ENCODE data around the gene ARHGEF4.

Gene ARHGEF4

DNA sequence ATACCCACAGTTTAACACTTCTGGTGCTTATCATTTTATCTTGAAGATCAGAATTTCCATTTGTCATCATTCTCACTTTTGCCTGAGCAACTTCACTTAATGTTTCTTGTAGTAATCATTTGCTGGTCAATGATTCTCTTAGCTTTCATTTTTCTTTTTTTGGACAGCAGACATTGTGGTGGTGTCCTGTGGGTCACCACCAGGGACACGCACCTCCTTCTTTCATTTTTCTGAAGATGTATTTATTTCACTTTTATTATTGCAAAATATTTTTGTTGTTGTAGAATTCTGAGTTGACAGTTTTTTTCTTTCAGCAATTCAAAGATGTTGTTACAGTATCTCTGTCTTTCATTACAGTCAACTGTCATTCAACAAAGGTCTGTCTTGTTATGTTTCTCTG, 172.3 kb downstream of the ARHGEF4 start:
- CTCF ChIA-PET = no interaction called here
- POLR2A ChIA-PET = no interaction called here
- DNase-seq (ENCODE audit: extremely low spot score) = no peak
- TF ChIP-seq, protein P1, sequence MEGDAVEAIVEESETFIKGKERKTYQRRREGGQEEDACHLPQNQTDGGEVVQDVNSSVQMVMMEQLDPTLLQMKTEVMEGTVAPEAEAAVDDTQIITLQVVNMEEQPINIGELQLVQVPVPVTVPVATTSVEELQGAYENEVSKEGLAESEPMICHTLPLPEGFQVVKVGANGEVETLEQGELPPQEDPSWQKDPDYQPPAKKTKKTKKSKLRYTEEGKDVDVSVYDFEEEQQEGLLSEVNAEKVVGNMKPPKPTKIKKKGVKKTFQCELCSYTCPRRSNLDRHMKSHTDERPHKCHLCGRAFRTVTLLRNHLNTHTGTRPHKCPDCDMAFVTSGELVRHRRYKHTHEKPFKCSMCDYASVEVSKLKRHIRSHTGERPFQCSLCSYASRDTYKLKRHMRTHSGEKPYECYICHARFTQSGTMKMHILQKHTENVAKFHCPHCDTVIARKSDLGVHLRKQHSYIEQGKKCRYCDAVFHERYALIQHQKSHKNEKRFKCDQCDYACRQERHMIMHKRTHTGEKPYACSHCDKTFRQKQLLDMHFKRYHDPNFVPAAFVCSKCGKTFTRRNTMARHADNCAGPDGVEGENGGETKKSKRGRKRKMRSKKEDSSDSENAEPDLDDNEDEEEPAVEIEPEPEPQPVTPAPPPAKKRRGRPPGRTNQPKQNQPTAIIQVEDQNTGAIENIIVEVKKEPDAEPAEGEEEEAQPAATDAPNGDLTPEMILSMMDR (IDR thresholded peaks at IDR 0.05; ENCODE audit: control extremely low read depth, extremely low read depth, low read depth, missing control alignments) = no peak

DNA sequence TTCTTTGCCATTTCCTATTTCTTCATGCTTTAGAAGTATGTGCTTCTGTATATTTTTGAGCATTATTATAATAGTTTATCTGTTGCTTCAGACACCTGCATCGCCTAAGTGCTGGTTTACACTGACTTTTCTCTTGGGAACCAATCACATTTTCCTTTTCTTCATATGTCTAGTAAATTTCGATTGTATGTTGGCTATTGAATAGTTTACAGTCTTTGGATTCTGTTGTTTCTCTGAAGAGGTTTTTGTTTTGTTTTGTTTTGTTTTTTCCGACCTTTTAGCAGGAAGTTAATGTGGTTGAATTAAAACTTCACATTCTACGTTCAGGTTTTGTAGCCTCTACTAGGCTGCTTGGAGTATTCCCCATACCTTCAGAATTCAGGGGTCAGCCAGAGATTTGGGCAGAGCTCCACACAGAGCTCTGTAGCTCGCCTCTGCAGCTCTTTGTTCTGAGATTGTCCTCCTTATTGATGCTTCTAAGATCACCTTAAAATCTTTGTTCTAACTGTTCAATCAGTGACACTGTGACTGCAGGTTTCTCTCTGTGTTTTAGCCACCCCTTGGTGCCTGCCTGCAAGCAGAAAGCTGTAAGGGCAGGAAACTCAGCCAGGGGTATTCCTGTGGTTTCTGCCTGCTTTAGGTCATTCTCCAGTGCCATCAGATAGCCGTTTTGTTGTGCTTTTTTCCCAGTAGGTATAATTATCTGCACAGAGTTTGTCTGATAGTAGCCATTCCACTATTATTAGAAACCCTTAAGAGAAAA, 173.2 kb downstream of the ARHGEF4 start:
- CTCF ChIA-PET = no interaction called here
- DNase-seq (ENCODE audit: extremely low spot score) = no peak
- TF ChIP-seq, protein P1 (IDR thresholded peaks at IDR 0.05; ENCODE audit: control extremely low read depth, extremely low read depth, low read depth, missing control alignments) = no peak
- POLR2A ChIA-PET = no interaction called here

- no peak for DNase-seq (ENCODE audit: extremely low spot score)
- ChIA-PET POLR2A (no interaction called here), CTCF (no interaction called here)
- TF ChIP-seq, protein P1 (IDR thresholded peaks at IDR 0.05; ENCODE audit: control extremely low read depth, extremely low read depth, low read depth, missing control alignments) = no peak
Observed at GRCh38 chr2:131010566-131010965, 173.9 kb downstream of the ARHGEF4 start.

DNA sequence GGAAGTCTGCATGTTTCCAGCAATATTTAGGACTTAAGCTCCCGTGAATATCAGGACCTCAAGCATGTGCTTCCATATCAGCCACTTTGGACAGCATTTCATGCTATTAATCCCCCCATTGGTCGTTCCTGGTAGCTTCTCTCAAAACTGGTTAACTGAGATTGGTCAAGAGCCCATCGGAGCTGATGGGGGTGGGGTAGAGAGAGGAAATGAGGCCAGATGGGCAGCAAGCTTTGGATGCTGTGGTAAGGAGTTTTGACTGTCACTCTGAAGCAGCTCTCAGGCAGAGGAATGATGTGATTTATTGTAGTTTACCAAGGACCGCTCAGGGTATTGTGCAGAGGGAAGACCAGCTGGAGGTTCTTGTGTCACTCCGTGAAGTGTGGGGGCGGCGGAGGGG, 174.8 kb downstream of the ARHGEF4 start:
- CTCF ChIA-PET = no interaction called here
- TF ChIP-seq, protein P1 (IDR thresholded peaks at IDR 0.05; ENCODE audit: control extremely low read depth, extremely low read depth, low read depth, missing control alignments) = no peak
- no peak for DNase-seq (ENCODE audit: extremely low spot score)
- POLR2A ChIA-PET = no interaction called here

DNA sequence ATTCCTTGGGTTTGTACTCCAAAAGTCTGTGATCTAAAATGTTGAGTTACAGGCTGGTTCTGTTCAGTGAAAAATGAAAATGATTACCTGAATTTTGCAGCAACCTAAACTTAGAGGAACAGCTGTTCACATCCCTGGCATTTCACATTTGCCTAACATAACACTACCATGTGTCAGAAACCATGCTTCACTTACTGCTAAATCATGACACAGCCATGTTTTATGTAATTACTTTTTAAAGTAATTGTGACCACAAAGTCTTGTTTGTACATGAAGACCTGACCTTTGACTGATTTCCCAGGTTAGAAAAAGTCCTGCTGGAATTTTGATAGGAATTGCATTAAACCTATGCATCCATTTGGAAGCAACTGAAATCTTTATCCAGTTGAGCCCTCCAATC, 177.4 kb downstream of the ARHGEF4 start:
- ChIA-PET CTCF (no interaction called here), POLR2A (no interaction called here)

GRCh38 chr2:131015764-131016163, 179.1 kb downstream of the ARHGEF4 start:
- DNase-seq (ENCODE audit: extremely low spot score) = no peak
- CTCF ChIA-PET = no interaction called here
- POLR2A ChIA-PET = no interaction called here
- TF ChIP-seq, protein P1 (IDR thresholded peaks at IDR 0.05; ENCODE audit: control extremely low read depth, extremely low read depth, low read depth, missing control alignments) = no peak

More for the DNA sequence above, 177.4 kb downstream of the ARHGEF4 start:
- DNase-seq (ENCODE audit: extremely low spot score) = no peak
- TF ChIP-seq, protein P1 (IDR thresholded peaks at IDR 0.05; ENCODE audit: control extremely low read depth, extremely low read depth, low read depth, missing control alignments) = no peak
